Memory B cell (primary cell): ENCODE results near the gene KHK.
"Not testable (repeated sequence)": the region's sequence is repeated elsewhere in the genome, so short reads cannot be mapped to it uniquely, and the experiment has no call there.

Experiments used
- ATAC-seq: fragments of 150-1000 bp; cut with Tn5 transposase; 2 replicates; pipeline ENCODE4 v1.10.0; 2021; ENCODE audit warnings: low read depth, mild to moderate bottlenecking, moderate library complexity
- DNase-seq, 2 donors: peaks; one replicate each; pipeline ENCODE4 v3.0.0; 2022; ENCODE audit warnings: low spot score in 2 of 2
- H3K27ac Mint-ChIP-seq: one replicate; pipeline ENCODE4 v1.8.0; 2022; ENCODE audit warnings: mild to moderate bottlenecking, moderate library complexity, mixed read lengths
- H3K27me3 Mint-ChIP-seq: one replicate; pipeline ENCODE4 v1.8.0; 2022; ENCODE audit warnings: mixed read lengths
- H3K36me3 Mint-ChIP-seq: one replicate; pipeline ENCODE4 v1.8.0; 2022; ENCODE audit warnings: mild to moderate bottlenecking, mixed read lengths
- H3K4me1 Mint-ChIP-seq: one replicate; pipeline ENCODE4 v1.8.0; 2022; ENCODE audit warnings: mixed read lengths
- H3K4me3 Mint-ChIP-seq: one replicate; pipeline ENCODE4 v1.8.0; 2022; ENCODE audit warnings: mild to moderate bottlenecking, moderate library complexity, mixed read lengths
- H3K9me3 Mint-ChIP-seq: one replicate; pipeline ENCODE4 v1.8.0; 2022; ENCODE audit warnings: mixed read lengths

KHK gene

DNA sequence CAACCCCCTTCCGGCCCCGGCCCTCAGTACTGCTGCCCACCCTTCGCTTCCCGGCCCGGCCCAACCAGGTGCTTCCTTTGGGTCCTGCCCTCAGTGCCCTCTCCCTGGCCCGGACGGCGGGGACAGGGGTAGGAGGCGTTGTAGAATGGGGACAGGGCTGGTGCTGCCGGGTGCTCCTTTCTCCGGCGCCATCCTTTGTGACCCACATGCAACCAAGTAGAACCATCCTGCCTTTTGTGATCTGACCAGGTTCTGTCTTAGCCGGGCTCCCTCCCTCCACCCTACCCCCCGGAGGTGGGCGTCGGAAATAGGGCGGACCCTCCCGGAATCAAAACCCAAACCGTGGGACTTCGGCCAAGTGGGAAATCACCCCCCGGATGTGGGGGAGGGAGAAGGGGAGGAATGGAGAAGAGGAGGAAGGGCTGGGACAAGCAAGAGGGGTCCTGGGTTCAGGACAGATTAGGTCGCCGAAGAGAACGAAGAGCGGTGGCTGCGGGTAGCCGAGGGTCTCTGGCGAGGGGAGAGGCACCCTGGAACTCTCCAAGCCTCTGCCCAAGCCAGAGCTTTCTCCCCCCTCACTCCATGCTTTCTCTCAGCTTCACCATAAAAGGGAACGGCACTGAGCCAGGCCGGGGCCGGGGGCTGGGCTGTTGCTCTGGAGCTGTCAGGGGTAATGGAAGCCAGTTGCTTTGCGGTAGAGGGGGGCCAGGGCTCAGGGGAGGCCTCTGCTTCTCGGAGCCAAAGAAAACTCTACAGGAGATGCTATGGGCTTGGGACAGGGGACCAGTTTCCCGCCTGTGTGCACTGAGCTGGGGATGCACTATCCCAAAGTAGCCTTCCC lies 14.4 kb upstream of the KHK start:
- Mint-ChIP-seq H3K4me1 (peaks cover 41% of the 10 kb centered on the region), H3K9me3 (no peaks in the 10 kb centered on the region), H3K27ac (peak overlapping the region; percentile 93), H3K4me3 (peak overlapping the region; percentile 83), H3K36me3 (peaks cover 13% of the 10 kb centered on the region), H3K27me3 (no peaks in the 10 kb centered on the region)
- no peak for ATAC-seq
- DNase-seq: no peak

DNA sequence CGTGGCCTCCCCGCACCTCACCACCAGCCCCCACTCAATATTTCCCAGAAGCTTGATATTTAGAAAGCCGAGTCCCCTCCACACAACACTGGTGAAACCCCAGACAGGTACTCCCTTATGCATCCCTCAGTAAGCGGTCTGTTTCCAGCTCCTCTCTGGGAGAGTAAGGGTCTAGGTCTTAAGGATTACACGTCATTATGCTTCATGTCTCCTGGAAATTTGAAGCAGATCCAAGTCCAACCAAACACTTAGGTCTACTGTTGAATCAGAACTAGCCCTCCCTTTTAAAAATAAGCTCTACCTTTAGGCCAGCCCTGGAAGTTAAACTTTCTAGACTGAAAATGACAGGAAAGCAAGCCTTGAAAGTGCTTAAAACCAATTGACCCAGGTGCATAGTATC lies 13.7 kb upstream of the KHK start:
- Mint-ChIP-seq H3K4me1 (peaks cover 46% of the 10 kb centered on the region), H3K4me3 (peak overlapping the region; percentile 51), H3K27ac (no peak overlapping the region), H3K36me3 (peaks cover 11% of the 10 kb centered on the region), H3K9me3 (no peaks in the 10 kb centered on the region), H3K27me3 (peaks cover 1% of the 10 kb centered on the region)
- no peak for ATAC-seq
- DNase-seq: no peak

DNA sequence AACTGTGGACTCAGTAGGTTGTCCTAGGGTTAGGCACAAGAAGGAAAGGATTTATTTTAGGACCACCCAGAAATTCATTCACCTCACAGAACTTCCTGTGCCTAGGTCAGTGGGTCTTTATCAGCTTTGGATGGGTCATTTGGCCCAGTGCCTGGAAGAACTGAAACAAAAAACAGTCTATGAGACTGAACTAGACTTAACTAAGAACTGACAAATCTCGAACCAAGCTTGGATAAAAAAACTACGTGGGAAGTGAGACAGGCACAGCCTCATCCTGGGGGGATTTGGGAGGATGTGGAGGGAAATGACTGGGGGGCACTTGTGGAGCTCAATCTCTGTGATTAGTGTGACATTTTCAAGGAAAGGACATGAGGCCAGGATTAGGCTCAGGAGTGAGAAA lies 12.8 kb upstream of the KHK start:
- Mint-ChIP-seq H3K4me1 (peaks cover 44% of the 10 kb centered on the region), H3K4me3 (no peak overlapping the region), H3K27me3 (peaks cover 2% of the 10 kb centered on the region), H3K27ac (no peak overlapping the region), H3K36me3 (peaks cover 7% of the 10 kb centered on the region), H3K9me3 (no peaks in the 10 kb centered on the region)
- no peak for ATAC-seq
- DNase-seq: no peak

DNA sequence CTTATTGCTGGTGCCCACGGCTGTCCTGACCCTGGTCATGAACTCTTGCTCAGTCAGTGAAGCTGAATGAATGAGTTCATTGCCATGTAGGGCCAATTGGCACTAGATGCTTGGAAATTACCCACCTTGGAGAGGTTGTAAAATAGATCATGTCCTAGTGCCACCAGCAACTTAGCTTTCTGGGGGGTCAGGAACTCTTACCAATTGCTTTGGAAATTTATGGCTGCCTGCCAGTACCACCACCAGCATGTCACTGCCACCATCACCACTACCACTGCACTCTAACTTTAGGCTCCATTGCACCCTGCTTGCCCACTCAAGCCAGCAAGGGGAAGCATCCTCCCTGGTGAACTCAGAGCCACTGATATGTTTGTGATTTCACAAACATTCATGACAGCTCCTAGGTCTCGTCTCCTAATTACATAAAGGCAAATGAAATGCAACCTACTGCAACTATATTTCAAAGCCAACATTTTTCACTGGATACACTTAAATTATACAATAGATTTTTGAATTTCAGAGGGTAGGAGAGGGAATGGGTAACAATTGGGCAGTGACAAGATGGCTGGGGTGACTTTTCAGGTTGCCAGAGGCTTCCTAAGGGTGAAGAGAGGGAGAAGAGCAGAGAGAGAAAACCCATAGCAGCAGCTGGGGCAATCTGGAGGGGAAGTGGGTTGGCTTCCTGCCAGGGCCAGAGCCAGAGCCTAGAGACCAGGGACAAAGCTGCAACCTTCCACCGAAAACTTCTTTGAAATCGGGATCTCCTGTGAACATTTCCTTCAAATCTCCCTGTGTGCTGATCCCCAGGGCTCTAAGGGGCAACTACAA lies 11.6 kb upstream of the KHK start:
- ATAC-seq: no peak
- Mint-ChIP-seq H3K4me3 (peak overlapping the region; percentile 37), H3K4me1 (peaks cover 34% of the 10 kb centered on the region), H3K9me3 (no peaks in the 10 kb centered on the region), H3K27me3 (peaks cover 2% of the 10 kb centered on the region), H3K36me3 (peaks cover 1% of the 10 kb centered on the region), H3K27ac (peak overlapping the region; percentile 24)
- peak in 1 of 2 donors; percentile 37 for DNase-seq

DNA sequence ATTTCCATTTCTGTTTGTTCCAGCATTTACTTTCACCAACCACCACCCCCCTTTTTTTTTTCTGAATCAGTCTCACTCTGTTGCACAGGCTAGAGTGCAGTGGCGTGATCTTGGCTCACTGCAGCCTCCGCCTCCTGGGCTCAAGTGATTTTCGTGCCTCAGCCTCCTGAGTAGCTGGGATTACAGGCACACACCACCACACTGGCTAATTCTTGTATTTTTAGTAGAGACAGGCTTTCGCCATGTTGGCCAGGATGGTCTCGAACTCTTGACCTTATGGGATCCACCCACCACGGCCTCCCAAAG lies 11.1 kb upstream of the KHK start:
- peaks cover 35% of the 10 kb centered on the region for H3K4me1 Mint-ChIP-seq
- H3K4me3 Mint-ChIP-seq: peak overlapping the region; percentile 37
- not testable (repeated sequence) for DNase-seq, H3K27me3 Mint-ChIP-seq, H3K9me3 Mint-ChIP-seq, ATAC-seq, H3K36me3 Mint-ChIP-seq
- H3K27ac Mint-ChIP-seq: peak overlapping the region; percentile 24

DNA sequence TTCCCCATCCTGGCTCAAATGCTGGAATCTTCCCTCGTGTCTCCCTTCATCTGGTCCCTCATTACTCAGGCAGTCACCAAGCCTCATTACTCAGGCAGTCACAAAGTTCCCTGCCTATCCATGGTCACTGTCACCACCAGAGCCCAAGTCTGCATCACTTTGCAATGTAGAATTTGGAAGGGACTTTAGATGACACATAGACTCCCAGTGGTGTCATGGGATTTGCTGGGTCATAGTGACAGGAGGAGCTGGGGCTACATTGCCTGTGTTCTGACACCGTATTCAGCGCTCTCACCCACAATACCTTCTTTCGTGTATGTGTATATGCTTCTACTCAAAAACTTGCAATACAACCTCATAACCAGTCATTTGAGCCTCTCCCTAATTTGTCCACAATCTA lies 10.2 kb upstream of the KHK start:
- Mint-ChIP-seq H3K27me3 (peaks cover 2% of the 10 kb centered on the region), H3K36me3 (no peaks in the 10 kb centered on the region), H3K9me3 (no peaks in the 10 kb centered on the region), H3K4me1 (peaks cover 39% of the 10 kb centered on the region), H3K27ac (no peak overlapping the region), H3K4me3 (no peak overlapping the region)
- DNase-seq (no peak), ATAC-seq (no peak)

DNA sequence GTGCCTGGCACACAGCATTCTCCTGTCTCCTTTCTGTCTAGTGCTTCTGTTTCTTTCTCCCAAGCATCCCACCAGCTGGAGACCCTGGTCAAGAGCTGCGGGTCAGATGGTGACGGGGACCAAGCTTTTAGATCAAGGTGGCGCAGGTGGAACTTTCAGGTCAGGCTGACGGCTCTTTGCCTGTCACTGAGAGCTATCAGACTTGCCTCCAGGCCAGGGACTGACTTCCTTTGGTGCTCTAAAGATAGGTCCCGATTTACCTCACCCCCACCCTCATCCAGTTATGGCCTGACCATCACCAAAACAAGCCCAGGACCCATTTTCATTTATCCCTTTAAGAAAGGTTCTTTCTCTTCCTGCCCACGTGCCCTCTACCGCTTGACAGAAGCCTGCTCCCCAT lies 9.3 kb upstream of the KHK start:
- H3K4me1 Mint-ChIP-seq: peaks cover 40% of the 10 kb centered on the region
- ATAC-seq (no peak), DNase-seq (no peak)
- no peaks in the 10 kb centered on the region for H3K36me3 Mint-ChIP-seq
- peaks cover 2% of the 10 kb centered on the region for H3K27me3 Mint-ChIP-seq
- H3K9me3 Mint-ChIP-seq: no peaks in the 10 kb centered on the region
- no peak overlapping the region for H3K27ac Mint-ChIP-seq
- no peak overlapping the region for H3K4me3 Mint-ChIP-seq

DNA sequence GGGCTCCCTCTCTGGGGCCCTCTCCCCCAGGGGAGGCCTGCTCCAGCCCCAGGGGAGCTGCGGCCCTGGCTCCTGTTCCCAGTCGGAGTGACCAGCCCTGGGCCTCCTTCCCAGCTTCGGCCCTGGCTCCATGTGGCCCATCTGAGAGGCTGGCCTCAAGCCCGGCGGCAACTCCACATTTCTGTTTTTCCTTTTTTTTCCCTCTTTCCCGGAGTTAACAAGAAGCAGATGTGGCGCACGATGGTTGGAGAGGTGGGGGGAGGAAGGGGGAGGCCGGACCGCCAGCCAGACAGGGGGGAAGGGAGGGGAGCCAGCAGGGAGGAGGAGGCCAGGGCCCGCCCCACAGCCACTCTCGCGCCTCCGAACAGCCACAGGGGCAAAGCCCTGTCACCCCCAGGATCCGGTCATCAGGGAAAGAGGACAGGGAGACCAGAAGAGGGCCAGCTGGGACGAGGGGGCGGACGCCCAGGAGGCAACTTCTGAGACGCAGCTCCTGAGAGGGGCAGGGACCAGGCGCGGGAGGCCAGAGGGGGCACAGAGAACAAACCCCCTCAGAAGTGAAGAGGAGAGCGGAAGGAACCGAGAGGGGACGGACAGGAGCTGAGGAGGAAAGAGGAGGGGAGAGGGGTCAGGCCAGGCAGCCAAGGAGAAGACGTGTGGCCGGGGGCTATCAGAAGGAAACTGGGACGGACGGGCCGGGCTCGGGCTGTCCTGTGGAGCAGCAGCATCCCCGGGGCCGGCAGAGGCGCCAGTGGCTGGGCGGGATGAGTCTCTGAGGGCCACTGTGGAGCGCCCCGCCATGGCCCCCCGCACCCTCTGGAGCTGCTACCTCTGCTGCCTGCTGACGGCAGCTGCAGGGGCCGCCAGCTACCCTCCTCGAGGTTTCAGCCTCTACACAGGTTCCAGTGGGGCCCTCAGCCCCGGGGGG lies 8.0 kb upstream of the KHK start, which contains the start of gene EMILIN1:
EMILIN1 (plus strand) TSS at position 349 of the 928 bp plus-strand sequence; CDS start at position 800, 451 bp downstream.
- H3K36me3 Mint-ChIP-seq: no peaks in the 10 kb centered on the region
- H3K27me3 Mint-ChIP-seq: peaks cover 2% of the 10 kb centered on the region
- DNase-seq (no peak), ATAC-seq (no peak)
- H3K27ac Mint-ChIP-seq: no peak within 1 kb of the TSS
- H3K4me1 Mint-ChIP-seq: peaks cover 39% of the 10 kb centered on the region
- no peak within 1 kb of the TSS for H3K4me3 Mint-ChIP-seq
- no peaks in the 10 kb centered on the region for H3K9me3 Mint-ChIP-seq

DNA sequence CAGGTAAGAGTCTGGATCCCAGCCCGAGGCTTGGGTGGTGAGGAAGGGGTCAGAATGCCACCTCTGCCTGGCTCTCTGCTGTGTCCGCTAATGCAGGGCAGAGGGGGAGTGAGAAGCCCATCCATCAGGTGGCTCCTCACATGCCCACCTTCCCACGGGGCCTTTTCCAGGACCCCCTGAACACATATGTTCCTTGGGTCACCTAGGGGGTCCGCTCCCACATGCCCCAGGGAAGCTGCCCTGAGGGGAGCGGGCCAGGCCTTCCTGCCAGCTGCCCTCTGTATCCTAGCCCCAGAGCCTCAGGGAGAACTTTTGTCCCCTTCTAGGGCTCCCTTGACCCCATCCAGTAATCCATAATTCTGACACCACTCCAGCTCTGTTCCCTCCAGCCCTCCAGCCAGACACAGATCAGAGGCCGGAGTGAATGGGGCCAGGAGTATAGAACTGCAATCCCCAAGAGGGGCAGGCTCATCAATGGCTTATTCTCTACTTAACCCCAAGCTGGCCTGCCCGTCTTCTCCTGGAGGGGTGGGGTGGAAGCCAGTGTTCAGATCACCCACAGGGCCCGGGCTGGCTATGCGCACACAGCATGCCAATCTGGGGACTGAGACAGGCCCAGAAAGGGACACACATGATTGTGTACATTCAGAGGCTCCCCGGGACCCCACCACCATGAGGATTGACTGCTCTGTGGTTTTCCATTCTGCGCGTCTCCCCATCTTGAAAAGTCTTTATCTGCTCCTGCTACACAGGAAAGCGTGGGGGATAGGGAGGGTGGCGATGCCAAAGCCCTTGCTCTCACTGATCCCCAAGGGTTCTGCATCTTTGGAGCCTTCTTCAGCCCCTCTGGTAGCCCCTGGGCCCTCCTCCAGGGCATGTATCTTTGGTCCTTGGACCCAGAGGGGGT lies 7.1 kb upstream of the KHK start:
- DNase-seq: no peak
- no peak for ATAC-seq
- H3K9me3 Mint-ChIP-seq: no peaks in the 10 kb centered on the region
- H3K27me3 Mint-ChIP-seq: peaks cover 2% of the 10 kb centered on the region
- no peaks in the 10 kb centered on the region for H3K36me3 Mint-ChIP-seq
- no peak overlapping the region for H3K27ac Mint-ChIP-seq
- no peak overlapping the region for H3K4me3 Mint-ChIP-seq
- peaks cover 36% of the 10 kb centered on the region for H3K4me1 Mint-ChIP-seq

DNA sequence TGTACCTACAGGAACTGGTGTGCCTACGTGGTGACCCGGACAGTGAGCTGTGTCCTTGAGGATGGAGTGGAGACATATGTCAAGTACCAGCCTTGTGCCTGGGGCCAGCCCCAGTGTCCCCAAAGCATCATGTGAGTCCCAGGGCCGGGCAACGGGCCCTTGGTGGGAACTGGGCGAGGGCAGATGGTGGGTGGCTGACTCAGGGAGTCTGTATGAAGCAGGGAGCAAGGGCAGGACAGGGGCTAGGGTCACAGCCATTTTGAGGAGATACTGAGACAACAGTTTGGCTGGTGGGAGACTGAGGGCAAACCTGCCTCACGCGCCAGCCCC lies 6.5 kb upstream of the KHK start:
- DNase-seq (no peak), ATAC-seq (no peak)
- Mint-ChIP-seq H3K27ac (no peak overlapping the region), H3K36me3 (no peaks in the 10 kb centered on the region), H3K27me3 (peaks cover 2% of the 10 kb centered on the region), H3K4me3 (peak overlapping the region; percentile 25), H3K4me1 (peaks cover 31% of the 10 kb centered on the region), H3K9me3 (no peaks in the 10 kb centered on the region)

DNA sequence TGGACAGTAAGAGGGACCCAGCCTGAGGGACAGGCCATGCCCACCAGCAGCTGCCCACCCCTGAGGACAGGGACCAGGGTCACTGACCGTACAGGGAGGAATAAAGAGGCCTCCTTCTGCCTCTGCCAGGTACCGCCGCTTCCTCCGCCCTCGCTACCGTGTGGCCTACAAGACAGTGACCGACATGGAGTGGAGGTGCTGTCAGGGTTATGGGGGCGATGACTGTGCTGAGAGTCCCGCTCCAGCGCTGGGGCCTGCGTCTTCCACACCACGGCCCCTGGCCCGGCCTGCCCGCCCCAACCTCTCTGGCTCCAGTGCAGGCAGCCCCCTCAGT lies 6.0 kb upstream of the KHK start:
- Mint-ChIP-seq H3K27me3 (peaks cover 2% of the 10 kb centered on the region), H3K4me3 (peak overlapping the region; percentile 78), H3K36me3 (no peaks in the 10 kb centered on the region), H3K27ac (no peak overlapping the region), H3K9me3 (no peaks in the 10 kb centered on the region), H3K4me1 (peaks cover 27% of the 10 kb centered on the region)
- DNase-seq (no peak), ATAC-seq (no peak)

DNA sequence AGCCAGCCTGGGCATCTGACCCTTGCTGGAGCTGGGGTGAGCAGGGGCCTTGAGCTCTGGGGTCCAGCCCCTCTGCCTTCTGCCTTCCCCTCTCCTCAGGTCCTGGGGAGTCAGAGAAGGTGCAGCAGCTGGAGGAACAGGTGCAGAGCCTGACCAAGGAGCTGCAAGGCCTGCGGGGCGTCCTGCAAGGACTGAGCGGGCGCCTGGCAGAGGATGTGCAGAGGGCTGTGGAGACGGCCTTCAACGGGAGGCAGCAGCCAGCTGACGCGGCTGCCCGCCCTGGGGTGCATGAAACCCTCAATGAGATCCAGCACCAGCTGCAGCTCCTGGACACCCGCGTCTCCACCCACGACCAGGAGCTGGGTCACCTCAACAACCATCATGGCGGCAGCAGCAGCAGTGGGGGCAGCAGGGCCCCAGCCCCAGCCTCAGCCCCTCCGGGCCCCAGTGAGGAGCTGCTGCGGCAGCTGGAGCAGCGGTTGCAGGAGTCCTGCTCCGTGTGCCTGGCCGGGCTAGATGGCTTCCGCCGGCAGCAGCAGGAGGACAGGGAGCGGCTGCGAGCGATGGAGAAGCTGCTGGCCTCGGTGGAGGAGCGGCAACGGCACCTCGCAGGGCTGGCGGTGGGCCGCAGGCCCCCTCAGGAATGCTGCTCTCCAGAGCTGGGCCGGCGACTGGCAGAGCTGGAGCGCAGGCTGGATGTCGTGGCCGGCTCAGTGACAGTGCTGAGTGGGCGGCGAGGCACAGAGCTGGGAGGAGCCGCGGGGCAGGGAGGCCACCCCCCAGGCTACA lies 4.4 kb upstream of the KHK start:
- Mint-ChIP-seq H3K9me3 (no peaks in the 10 kb centered on the region), H3K27me3 (peaks cover 2% of the 10 kb centered on the region), H3K4me1 (peaks cover 20% of the 10 kb centered on the region), H3K27ac (no peak overlapping the region), H3K4me3 (no peak overlapping the region), H3K36me3 (no peaks in the 10 kb centered on the region)
- ATAC-seq (no peak), DNase-seq (no peak)
